Suprapubic skin (tissue), 4 donors: ENCODE results near the gene HIPK3. TPM values are rescaled to one million over a fixed set of nuclear protein-coding genes. Genes with fewer than 3 reads are reported as not detected.

Experiments
- DNase-seq, 2 donors: peaks; one replicate each; pipeline ENCODE4 v3.0.0-alpha.2; 2019; ENCODE audit warnings: low spot score in 2 of 2
- H3K27ac ChIP-seq: fragments of 200-600 bp; sonication (generic); one replicate; pipeline ENCODE4 v1.5.1; 2019
- H3K27me3 ChIP-seq: fragments of 200-600 bp; sonication (generic); one replicate; pipeline ENCODE4 v1.5.1; 2019
- H3K36me3 ChIP-seq: fragments of 200-600 bp; sonication (generic); one replicate; pipeline ENCODE4 v1.5.1; 2019
- H3K4me1 ChIP-seq: fragments of 200-600 bp; sonication (generic); one replicate; pipeline ENCODE4 v1.5.1; 2019
- H3K4me3 ChIP-seq: fragments of 200-600 bp; sonication (generic); one replicate; pipeline ENCODE4 v1.5.1; 2019; ENCODE audit warnings: mild to moderate bottlenecking
- H3K9me3 ChIP-seq: fragments of 200-600 bp; sonication (generic); one replicate; pipeline ENCODE4 v1.5.1; 2019
- CTCF ChIP-seq, 2 donors: fragments of 200-600 bp in 1 of 2; fragments of 450-650 bp in 1 of 2; sonication (generic) in 1 of 2; IDR thresholded peaks; one replicate each; pipeline ENCODE4 v1.5.1; 2016 to 2019; ENCODE audit warnings: antibody characterized with exemption in 2 of 2, mild to moderate bottlenecking in 1 of 2, moderate library complexity in 1 of 2
- EP300 ChIP-seq: sonication (generic); formaldehyde crosslinking; IDR thresholded peaks from one replicate; pipeline ENCODE4 v1.6.1; 2017; ENCODE audit warnings: antibody characterized with exemption
- POLR2A ChIP-seq, 2 donors: fragments of 450-650 bp; IDR thresholded peaks; one replicate each; pipeline ENCODE4 v1.6.1; 2017; ENCODE audit warnings: antibody characterized with exemption in 2 of 2, mild to moderate bottlenecking in 2 of 2, moderate library complexity in 2 of 2
- POLR2AphosphoS5 ChIP-seq, 3 donors: sonication (generic); formaldehyde crosslinking; IDR thresholded peaks; one replicate each; pipeline ENCODE4 v1.6.1; 2017; ENCODE audit warnings: antibody characterized with exemption in 3 of 3
- WGBS: methylation state at CpG from one replicate; pipeline ENCODE4 v1.1.5; 2018; 5-methylcytosine and 5-hydroxymethylcytosine counted together
- total RNA-seq, 4 donors: library from RNA; depleted of rRNA; stranded (reverse); fragments of >200 nt; gene quantifications; one replicate each; pipeline ENCODE4 v1.1.0, GENCODE V29; 2016

Gene HIPK3
- total RNA-seq, 4 donors from 2014 or later, result 76.4 to 110 (median 90.6) TPM

DNA sequence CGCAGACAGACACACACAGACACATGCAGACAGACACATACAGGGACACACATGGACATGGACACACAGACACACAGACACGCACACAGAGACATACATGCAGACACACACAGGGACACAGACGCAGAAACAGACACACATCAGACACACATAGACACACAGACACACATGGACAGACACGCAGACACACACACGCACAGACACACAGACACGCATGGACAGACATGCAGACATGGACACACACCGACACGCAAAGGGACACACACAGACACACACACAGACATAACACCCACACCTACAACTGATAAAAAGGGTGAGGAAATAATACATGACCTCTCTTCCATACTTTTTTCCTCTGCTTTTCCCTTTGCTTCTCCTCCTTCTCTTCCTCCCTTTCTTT, 146.2 kb downstream of the HIPK3 start:
- TF ChIP-seq POLR2AphosphoS5 (IDR thresholded peaks at IDR 0.05) (no peak), EP300 (no peak), CTCF (IDR thresholded peaks at IDR 0.05) (no peak), POLR2A (IDR thresholded peaks at IDR 0.05) (no peak)
- WGBS, result 92% methylated on average over 8 of the region's 8 CpGs

GRCh38 chr11:33405834-33406602, 148.8 kb downstream of the HIPK3 start:
- WGBS, result 87% methylated on average over 11 of the region's 13 CpGs
- Histone ChIP-seq H3K27me3 (no peaks in the 10 kb centered on the region), H3K4me1 (no peaks in the 10 kb centered on the region), H3K36me3 (no peaks in the 10 kb centered on the region), H3K27ac (no peak overlapping the region), H3K9me3 (no peaks in the 10 kb centered on the region), H3K4me3 (no peak overlapping the region)
- no peak for DNase-seq
- no peak for TF ChIP-seq POLR2AphosphoS5 (IDR thresholded peaks at IDR 0.05)
- no peak for TF ChIP-seq EP300
- no peak for TF ChIP-seq POLR2A (IDR thresholded peaks at IDR 0.05)
- TF ChIP-seq CTCF (IDR thresholded peaks at IDR 0.05), result no peak

More for the DNA sequence above, 146.2 kb downstream of the HIPK3 start:
- Histone ChIP-seq H3K9me3 (no peaks in the 10 kb centered on the region), H3K4me1 (no peaks in the 10 kb centered on the region), H3K27ac (no peak overlapping the region), H3K4me3 (no peak overlapping the region), H3K27me3 (no peaks in the 10 kb centered on the region), H3K36me3 (no peaks in the 10 kb centered on the region)
- DNase-seq, result no peak

Other genes with a start within 250 kb of the HIPK3 start
- 1 to 10 TPM; 2.4 to 5.0 (median 3.3) TPM for gene DEPDC7, start 241.5 kb upstream of the HIPK3 start, total RNA-seq
- gene TCP11L1, start 217.8 kb upstream of the HIPK3 start, total RNA-seq, result 10 to 100 TPM; 34.8 to 65.6 (median 42.9) TPM
- 10 to 100 TPM; 10.8 to 23.3 (median 12.4) TPM for gene CSTF3, start 95.9 kb upstream of the HIPK3 start, total RNA-seq
- 10 to 100 TPM in 1 of 4 donors, 1 to 10 TPM in 3; 1.6 to 10.3 (median 5.5) TPM for gene KIAA1549L, start 118.7 kb downstream of the HIPK3 start, total RNA-seq